ENCODE results near the gene SNCAIP. TPM values are rescaled to one million over a fixed set of nuclear protein-coding genes. Genes with fewer than 3 reads are reported as not detected.

Gene SNCAIP
- total RNA-seq, 1 experiment from 2014 or later = 3.0 TPM

- Histone ChIP-seq H2AK5ac (ENCODE audit: insufficient read length, low read length) (no peak overlapping the region), H3K4me1 (ENCODE audit: insufficient read depth, low read length) (no peaks in the 10 kb centered on the region), H3K4ac (ENCODE audit: low read depth, low read length) (no peak overlapping the region), H4K91ac (ENCODE audit: insufficient read length, low read depth, low read length) (no peak overlapping the region), H2BK120ac (ENCODE audit: low read depth, low read length, poor library complexity, severe bottlenecking) (no peak overlapping the region), H3K23ac (ENCODE audit: insufficient read length, low read depth, low read length) (no peak overlapping the region), H3K4me2 (ENCODE audit: insufficient read depth, insufficient read length, low read length) (no peak overlapping the region), H3K23me2 (ENCODE audit: insufficient read length, low read depth, low read length, poor library complexity, severe bottlenecking) (no peaks in the 10 kb centered on the region), H3K9me3 (ENCODE audit: control insufficient read depth, low read depth, low read length) (no peaks in the 10 kb centered on the region), H2BK12ac (ENCODE audit: insufficient read length, low read depth, low read length) (no peak overlapping the region), H2BK5ac (ENCODE audit: insufficient read length, low read length) (no peak overlapping the region), H3K27me3 (ENCODE audit: insufficient read depth, low read length) (no peaks in the 10 kb centered on the region), H3K79me2 (ENCODE audit: insufficient read depth, low read length) (no peaks in the 10 kb centered on the region), H3K9ac (ENCODE audit: extremely low read depth, insufficient read length, low read length) (no peak overlapping the region), H3K27ac (ENCODE audit: insufficient read length, low read depth, low read length) (no peak overlapping the region), H3K79me1 (ENCODE audit: insufficient read depth, low read depth, low read length, poor library complexity, severe bottlenecking) (no peaks in the 10 kb centered on the region), H2BK15ac (ENCODE audit: low read depth, low read length) (no peak overlapping the region), H3K14ac (ENCODE audit: insufficient read depth, low read length) (no peak overlapping the region), H2BK20ac (ENCODE audit: low read depth, low read length, poor library complexity, severe bottlenecking) (no peak overlapping the region), H4K8ac (replicated peaks; ENCODE audit: insufficient read length, low read depth, low read length) (no peak overlapping the region), H2AFZ (ENCODE audit: low read length) (no peak overlapping the region), H3K18ac (ENCODE audit: insufficient read length, low read depth, low read length) (no peak overlapping the region), H4K5ac (ENCODE audit: insufficient read length, low read depth, low read length) (no peak overlapping the region), H3K56ac (ENCODE audit: insufficient read length, low read depth, low read length) (no peak overlapping the region), H4K20me1 (ENCODE audit: control insufficient read depth, insufficient read depth, insufficient read length) (no peaks in the 10 kb centered on the region), H3T11ph (ENCODE audit: low read length) (no peak overlapping the region)
- Mint-ChIP-seq H3K9me3 (peaks cover 2 to 4% of the 10 kb centered on the region in 2 experiments; a peak in 1 of 5 replicates), H3K27me3 (ENCODE audit: low read depth) (no peaks in the 10 kb centered on the region), H3K27ac (no peak overlapping the region), H3K4me3 (no peak overlapping the region), H3K4me1 (no peaks in the 10 kb centered on the region), H3K36me3 (ENCODE audit: insufficient read depth in 1 of 3, low read depth in 3 of 3) (no peaks in the 10 kb centered on the region)
- DNase-seq = no peak
- WGBS (ENCODE audit: extremely low coverage, insufficient read length, low lambda C conversion rate) = no CpG with 5 or more reads among the region's 1 CpG
- TF ChIP-seq CTCF (conservative IDR thresholded peaks at IDR 0.05) = no peak
Observed at GRCh38 chr5:122273696-122274095, 38.3 kb upstream of the SNCAIP start.
